ENCODE results near the gene AHRR.
"Not testable (repeated sequence)": the region's sequence is repeated elsewhere in the genome, so short reads cannot be mapped to it uniquely, and the experiment has no call there.

The AHRR gene

GRCh38 chr5:478369-478981, 157.0 kb downstream of the AHRR start:
- no peak for DNase-seq

GRCh38 chr5:478982-479535, 157.5 kb downstream of the AHRR start:
- DNase-seq, result no peak

GRCh38 chr5:479566-480319, 158.2 kb downstream of the AHRR start:
- DNase-seq, result no peak

GRCh38 chr5:481347-481746, 159.8 kb downstream of the AHRR start:
- no peak for DNase-seq

- no peak for DNase-seq
Measured at GRCh38 chr5:482021-482420, 160.5 kb downstream of the AHRR start.

GRCh38 chr5:482506-482905, 161.0 kb downstream of the AHRR start:
- DNase-seq, result no peak

- DNase-seq, result no peak
Measured at GRCh38 chr5:483011-483410, 161.5 kb downstream of the AHRR start.

- DNase-seq, result no peak
Measured at GRCh38 chr5:483434-484140, 162.1 kb downstream of the AHRR start.

- DNase-seq, result no peak
Measured at GRCh38 chr5:484556-484955, 163.0 kb downstream of the AHRR start.

- DNase-seq, result no peak
Measured at GRCh38 chr5:485113-485945, 163.8 kb downstream of the AHRR start.

GRCh38 chr5:485946-486491, 164.5 kb downstream of the AHRR start:
- DNase-seq, result no peak

- DNase-seq, result not testable (repeated sequence)
Measured at GRCh38 chr5:486597-486996, 165.1 kb downstream of the AHRR start.

All from stimulated activated CD4-positive, alpha-beta T cell treated with anti-CD3 and anti-CD28 coated beads, Interleukin-4, amount 100 ng/mL, for 24 hours (primary cell).